Measurements from ENCODE around the gene CPB2.

The CPB2 gene, protein sequence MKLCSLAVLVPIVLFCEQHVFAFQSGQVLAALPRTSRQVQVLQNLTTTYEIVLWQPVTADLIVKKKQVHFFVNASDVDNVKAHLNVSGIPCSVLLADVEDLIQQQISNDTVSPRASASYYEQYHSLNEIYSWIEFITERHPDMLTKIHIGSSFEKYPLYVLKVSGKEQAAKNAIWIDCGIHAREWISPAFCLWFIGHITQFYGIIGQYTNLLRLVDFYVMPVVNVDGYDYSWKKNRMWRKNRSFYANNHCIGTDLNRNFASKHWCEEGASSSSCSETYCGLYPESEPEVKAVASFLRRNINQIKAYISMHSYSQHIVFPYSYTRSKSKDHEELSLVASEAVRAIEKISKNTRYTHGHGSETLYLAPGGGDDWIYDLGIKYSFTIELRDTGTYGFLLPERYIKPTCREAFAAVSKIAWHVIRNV

DNA sequence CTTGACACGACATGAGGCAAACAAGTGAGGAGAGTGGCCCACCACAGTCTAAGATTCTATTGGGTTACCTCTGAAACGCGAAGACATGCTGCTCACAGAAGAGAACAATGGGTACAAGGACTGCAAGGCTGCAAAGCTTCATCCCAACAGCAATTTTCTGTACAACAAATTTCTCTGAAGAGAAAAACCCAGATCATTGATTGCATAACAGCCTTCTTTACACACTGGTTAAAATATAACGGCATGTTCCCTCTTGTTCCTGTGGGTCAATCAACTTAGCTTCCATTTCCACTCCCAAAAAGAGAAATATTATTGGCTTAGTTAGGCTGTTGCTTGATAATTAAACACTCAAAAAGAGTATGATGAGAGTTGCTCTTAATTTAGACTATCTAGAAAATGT, at the start of gene CPB2:
CPB2 (minus strand) TSS at position 166 of the 400 bp plus-strand sequence; CDS start at position 142, 24 bp downstream.
- Histone ChIP-seq H3K4me3 (ENCODE audit: low read length) (no peak within 1 kb of the TSS), H3K27me3 (ENCODE audit: control insufficient read depth, insufficient read depth, low read length) (no peaks in the 10 kb centered on the region), H3K9ac (ENCODE audit: low read length) (no peak within 1 kb of the TSS), H3K9me3 (ENCODE audit: control insufficient read depth, low read length) (no peaks in the 10 kb centered on the region), H3K36me3 (ENCODE audit: control insufficient read depth, insufficient read depth, low read length) (no peaks in the 10 kb centered on the region), H3K4me1 (ENCODE audit: control insufficient read depth, insufficient read depth, low read length) (no peaks in the 10 kb centered on the region)

DNA sequence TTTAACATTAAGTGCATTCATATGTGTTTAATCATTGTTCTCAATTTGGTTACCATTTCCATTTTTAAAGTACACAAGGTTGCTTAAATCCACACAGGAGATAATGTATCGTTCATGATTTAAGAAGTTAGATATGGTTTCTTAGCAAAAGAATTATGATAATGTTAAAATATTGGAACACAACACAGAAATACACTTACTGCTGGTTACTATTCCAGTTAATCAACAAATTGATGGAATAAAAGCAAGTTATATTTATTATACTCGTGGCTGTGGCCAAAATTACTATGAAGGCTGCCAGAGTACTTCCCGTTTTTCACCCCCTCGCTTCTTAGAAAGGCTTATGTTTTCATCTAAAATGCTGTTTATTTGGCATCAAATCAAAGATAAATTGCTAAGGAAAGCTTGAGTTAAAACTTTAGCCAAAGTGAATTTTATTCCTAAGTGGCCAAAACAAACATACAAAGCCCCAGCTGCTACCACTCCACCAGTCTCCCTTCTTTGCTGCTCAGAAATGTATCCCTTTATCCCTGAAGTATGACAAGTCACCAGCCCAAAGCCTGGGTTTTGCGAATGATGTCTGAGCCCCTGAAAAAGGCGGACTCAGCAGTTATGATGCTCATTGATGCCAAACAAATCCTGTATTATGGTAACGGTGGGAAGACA, 49.4 kb upstream of the CPB2 start:
- no peak overlapping the region for H3K9ac ChIP-seq (ENCODE audit: low read length)
- H3K4me1 ChIP-seq (ENCODE audit: control insufficient read depth, insufficient read depth, low read length), result no peaks in the 10 kb centered on the region
- H3K36me3 ChIP-seq (ENCODE audit: control insufficient read depth, insufficient read depth, low read length), result no peaks in the 10 kb centered on the region
- H3K27me3 ChIP-seq (ENCODE audit: control insufficient read depth, insufficient read depth, low read length), result no peaks in the 10 kb centered on the region
- no peaks in the 10 kb centered on the region for H3K9me3 ChIP-seq (ENCODE audit: control insufficient read depth, low read length)
- no peak overlapping the region for H3K4me3 ChIP-seq (ENCODE audit: low read length)

DNA sequence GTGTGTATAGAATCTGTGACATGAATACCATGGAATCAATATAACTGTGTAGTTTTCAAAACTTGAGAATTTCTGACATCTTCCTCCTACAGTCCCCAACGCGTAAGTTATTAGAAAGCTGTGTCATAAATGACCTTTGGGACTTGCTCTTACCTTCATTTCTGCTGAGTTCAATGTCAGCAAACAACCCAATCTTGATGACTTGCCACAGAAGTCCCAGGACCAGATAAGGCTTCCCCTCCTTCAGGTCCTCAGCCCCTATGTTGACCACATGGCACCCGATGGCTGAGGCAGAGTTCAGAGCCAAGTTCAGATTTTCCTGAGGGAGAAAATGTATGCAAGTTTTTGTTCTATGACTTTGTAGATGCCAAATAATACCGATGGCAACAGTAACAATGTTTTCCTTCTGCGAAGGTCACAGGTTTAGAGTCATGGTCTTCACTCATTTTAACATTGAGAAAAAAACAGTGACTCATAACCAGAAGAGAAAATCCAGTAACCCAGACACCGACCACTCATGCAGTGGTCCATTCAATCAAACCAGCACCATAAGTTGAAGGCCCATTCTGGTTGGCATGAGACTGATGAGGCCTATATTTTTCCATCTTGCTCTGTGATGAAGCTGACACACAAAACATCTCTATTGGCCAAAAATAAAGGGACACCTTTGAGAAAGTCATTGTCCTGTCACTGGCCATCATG, 47.9 kb upstream of the CPB2 start:
- H3K9me3 ChIP-seq (ENCODE audit: control insufficient read depth, low read length), result no peaks in the 10 kb centered on the region
- no peaks in the 10 kb centered on the region for H3K36me3 ChIP-seq (ENCODE audit: control insufficient read depth, insufficient read depth, low read length)
- H3K27me3 ChIP-seq (ENCODE audit: control insufficient read depth, insufficient read depth, low read length), result no peaks in the 10 kb centered on the region
- H3K9ac ChIP-seq (ENCODE audit: low read length), result no peak overlapping the region
- no peak overlapping the region for H3K4me3 ChIP-seq (ENCODE audit: low read length)
- H3K4me1 ChIP-seq (ENCODE audit: control insufficient read depth, insufficient read depth, low read length), result no peaks in the 10 kb centered on the region

DNA sequence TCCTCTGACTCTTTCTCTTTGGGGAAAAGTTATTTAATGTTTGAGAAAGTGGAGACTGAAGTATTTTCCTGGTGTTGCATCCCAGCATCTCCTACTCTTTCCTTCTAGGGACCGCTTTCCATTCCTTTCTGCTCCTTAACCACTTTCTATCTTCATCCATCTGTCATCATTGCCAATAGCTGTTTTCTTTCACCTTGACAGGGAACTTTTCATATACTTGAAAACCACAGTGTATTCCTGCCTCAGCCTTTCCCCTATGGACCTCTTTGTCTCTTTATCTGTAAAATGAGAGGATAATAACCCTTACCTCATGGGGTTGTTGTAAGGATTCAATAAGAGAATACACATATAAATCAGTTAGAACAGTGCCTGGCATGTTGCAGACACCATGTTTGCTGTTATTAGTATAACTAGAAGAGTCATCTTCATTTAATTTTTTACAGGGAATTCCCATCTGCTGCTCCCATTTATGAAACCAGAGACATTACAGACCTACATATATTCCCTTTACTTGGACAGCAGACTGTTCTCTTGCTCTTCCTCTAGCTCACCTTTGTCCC, 45.4 kb upstream of the CPB2 start:
- no peak overlapping the region for H3K9ac ChIP-seq (ENCODE audit: low read length)
- H3K4me3 ChIP-seq (ENCODE audit: low read length), result no peak overlapping the region
- H3K36me3 ChIP-seq (ENCODE audit: control insufficient read depth, insufficient read depth, low read length), result no peaks in the 10 kb centered on the region
- H3K9me3 ChIP-seq (ENCODE audit: control insufficient read depth, low read length), result no peaks in the 10 kb centered on the region
- no peaks in the 10 kb centered on the region for H3K4me1 ChIP-seq (ENCODE audit: control insufficient read depth, insufficient read depth, low read length)
- H3K27me3 ChIP-seq (ENCODE audit: control insufficient read depth, insufficient read depth, low read length), result no peaks in the 10 kb centered on the region

DNA sequence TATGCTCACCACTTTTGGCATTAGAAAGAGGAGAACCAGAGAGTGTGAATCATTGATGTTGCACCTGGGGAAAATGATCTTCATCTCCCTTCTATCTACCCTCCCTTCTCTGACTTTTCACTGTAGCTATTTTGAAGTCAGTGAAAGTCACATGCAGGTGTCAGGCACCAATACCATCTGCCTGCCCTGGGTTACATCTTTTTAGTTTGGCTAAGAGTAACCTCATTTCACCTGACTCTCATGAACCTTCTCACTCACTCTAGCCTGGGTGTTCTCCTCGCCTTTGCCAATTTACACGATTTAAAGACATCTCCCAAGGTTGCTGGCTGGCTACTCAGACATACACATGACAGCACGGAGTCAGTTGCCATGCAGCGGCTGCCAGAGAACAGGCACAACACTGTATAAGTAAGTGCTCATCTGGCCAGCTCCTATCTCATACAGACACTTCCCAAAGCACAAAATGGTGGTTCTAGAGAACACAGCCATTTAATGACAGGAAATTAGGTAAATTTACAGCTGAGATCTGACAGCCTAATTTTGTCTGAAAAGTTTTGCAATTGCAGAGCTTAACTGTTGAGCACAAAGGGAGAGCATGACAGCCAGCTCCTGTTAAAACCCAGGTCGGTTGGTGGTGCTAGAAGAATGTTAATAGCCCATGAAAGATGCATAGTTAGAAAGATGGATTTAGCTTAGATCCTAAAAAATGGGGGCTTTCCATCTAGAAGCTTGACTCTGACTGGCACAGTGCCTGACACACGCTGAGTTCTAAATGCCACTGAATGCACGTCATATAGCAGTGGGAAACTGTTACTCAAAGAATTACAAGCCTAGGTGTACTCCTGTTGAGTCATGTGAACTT, 44.7 kb upstream of the CPB2 start:
- H3K9ac ChIP-seq (ENCODE audit: low read length), result no peak overlapping the region

DNA sequence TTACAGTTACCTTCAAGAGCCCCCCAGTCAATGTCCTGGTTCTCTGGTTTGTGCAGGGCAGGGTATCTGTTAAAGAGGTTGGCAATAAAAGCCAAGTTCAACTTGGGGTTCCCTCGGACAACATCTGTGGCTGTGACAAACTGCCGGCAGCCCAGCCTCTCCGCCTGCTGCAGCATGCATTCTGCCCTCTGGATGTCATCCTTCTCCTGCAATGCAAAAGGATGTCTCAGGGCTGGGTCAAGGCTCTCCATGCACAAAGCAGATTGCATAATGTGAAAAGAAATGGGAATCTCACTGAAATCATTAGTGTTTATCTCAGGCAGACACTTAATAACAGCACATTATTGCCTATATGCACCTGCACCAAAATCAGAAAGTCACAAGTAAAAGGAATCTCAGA, 42.1 kb upstream of the CPB2 start:
- Histone ChIP-seq H3K36me3 (ENCODE audit: control insufficient read depth, insufficient read depth, low read length) (no peaks in the 10 kb centered on the region), H3K4me3 (ENCODE audit: low read length) (no peak overlapping the region), H3K27me3 (ENCODE audit: control insufficient read depth, insufficient read depth, low read length) (no peaks in the 10 kb centered on the region), H3K9ac (ENCODE audit: low read length) (no peak overlapping the region), H3K9me3 (ENCODE audit: control insufficient read depth, low read length) (no peaks in the 10 kb centered on the region), H3K4me1 (ENCODE audit: control insufficient read depth, insufficient read depth, low read length) (peaks cover 5% of the 10 kb centered on the region)

More for the DNA sequence above, 44.7 kb upstream of the CPB2 start:
- H3K4me1 ChIP-seq (ENCODE audit: control insufficient read depth, insufficient read depth, low read length), result no peaks in the 10 kb centered on the region
- no peak overlapping the region for H3K4me3 ChIP-seq (ENCODE audit: low read length)
- H3K9me3 ChIP-seq (ENCODE audit: control insufficient read depth, low read length), result no peaks in the 10 kb centered on the region
- no peaks in the 10 kb centered on the region for H3K36me3 ChIP-seq (ENCODE audit: control insufficient read depth, insufficient read depth, low read length)
- no peaks in the 10 kb centered on the region for H3K27me3 ChIP-seq (ENCODE audit: control insufficient read depth, insufficient read depth, low read length)

DNA sequence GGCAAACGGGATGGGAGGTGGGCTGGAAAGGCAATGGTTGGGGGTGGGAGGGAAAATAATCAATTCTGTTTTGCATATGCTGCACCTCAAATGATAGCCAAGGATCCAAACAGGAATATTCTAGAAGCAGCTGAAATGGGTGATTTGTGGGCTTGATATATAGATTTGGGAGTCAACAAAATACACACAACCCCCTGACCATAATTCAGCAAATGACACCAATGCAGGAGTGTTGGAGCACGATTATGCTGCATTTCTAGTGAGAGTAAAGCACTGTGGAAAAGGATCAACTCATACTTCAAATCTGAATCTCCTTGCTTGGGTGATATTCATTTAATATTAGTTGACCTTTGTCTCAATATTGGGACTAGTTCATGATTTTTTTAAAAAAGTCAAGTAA, 41.1 kb upstream of the CPB2 start:
- H3K4me1 ChIP-seq (ENCODE audit: control insufficient read depth, insufficient read depth, low read length), result peaks cover 5% of the 10 kb centered on the region

DNA sequence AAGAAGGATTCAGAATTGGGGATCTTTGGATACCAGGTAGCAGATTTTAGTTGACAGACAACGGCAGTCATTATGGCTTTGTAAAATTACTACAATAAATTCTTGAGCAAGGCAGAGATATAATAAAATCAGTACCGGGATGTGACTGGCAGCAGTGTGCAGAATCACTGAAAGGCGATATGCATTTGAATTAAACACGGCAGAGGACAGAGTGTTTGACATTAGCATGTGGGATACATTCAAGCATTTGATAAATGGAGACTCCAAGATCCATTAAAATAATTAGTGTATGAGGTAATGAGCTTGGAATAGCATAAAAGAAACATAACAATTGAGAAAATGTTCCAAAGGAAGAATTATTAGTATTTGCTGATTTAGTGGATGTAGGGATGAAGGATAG, 40.3 kb upstream of the CPB2 start:
- H3K27me3 ChIP-seq (ENCODE audit: control insufficient read depth, insufficient read depth, low read length), result no peaks in the 10 kb centered on the region
- H3K36me3 ChIP-seq (ENCODE audit: control insufficient read depth, insufficient read depth, low read length), result no peaks in the 10 kb centered on the region
- peaks cover 5% of the 10 kb centered on the region for H3K4me1 ChIP-seq (ENCODE audit: control insufficient read depth, insufficient read depth, low read length)
- H3K4me3 ChIP-seq (ENCODE audit: low read length), result no peak overlapping the region
- no peak overlapping the region for H3K9ac ChIP-seq (ENCODE audit: low read length)
- no peaks in the 10 kb centered on the region for H3K9me3 ChIP-seq (ENCODE audit: control insufficient read depth, low read length)

More for the DNA sequence above, 41.1 kb upstream of the CPB2 start:
- H3K27me3 ChIP-seq (ENCODE audit: control insufficient read depth, insufficient read depth, low read length), result no peaks in the 10 kb centered on the region
- no peak overlapping the region for H3K9ac ChIP-seq (ENCODE audit: low read length)
- no peaks in the 10 kb centered on the region for H3K36me3 ChIP-seq (ENCODE audit: control insufficient read depth, insufficient read depth, low read length)
- H3K4me3 ChIP-seq (ENCODE audit: low read length), result no peak overlapping the region
- H3K9me3 ChIP-seq (ENCODE audit: control insufficient read depth, low read length), result no peaks in the 10 kb centered on the region

DNA sequence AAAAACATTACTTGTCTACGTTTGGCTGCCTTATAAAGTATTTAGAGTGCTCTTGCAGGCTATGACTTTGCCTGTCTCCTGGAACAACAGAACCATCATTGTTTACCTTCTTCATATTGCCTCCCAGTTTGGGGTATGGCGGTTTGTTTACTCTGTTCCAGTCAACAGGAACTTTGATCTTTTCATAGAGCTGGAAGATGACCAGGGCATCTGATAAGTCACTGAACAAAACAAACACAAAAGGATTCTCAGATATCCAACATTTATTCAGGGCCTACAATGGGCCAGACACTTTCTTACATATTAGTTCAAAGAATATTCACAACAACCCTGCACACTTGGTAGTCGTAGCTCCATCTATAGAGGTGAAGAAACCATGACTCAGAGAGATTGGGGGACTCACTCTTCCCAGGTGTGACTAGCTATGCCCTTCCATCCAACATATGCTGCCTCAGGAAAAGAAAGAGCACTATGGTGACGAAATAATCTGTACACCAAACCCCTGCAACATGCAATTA, 38.4 kb upstream of the CPB2 start:
- H3K36me3 ChIP-seq (ENCODE audit: control insufficient read depth, insufficient read depth, low read length), result no peaks in the 10 kb centered on the region
- H3K27me3 ChIP-seq (ENCODE audit: control insufficient read depth, insufficient read depth, low read length), result no peaks in the 10 kb centered on the region
- H3K9me3 ChIP-seq (ENCODE audit: control insufficient read depth, low read length), result no peaks in the 10 kb centered on the region
- no peak overlapping the region for H3K9ac ChIP-seq (ENCODE audit: low read length)
- H3K4me1 ChIP-seq (ENCODE audit: control insufficient read depth, insufficient read depth, low read length), result peaks cover 5% of the 10 kb centered on the region
- H3K4me3 ChIP-seq (ENCODE audit: low read length), result no peak overlapping the region

DNA sequence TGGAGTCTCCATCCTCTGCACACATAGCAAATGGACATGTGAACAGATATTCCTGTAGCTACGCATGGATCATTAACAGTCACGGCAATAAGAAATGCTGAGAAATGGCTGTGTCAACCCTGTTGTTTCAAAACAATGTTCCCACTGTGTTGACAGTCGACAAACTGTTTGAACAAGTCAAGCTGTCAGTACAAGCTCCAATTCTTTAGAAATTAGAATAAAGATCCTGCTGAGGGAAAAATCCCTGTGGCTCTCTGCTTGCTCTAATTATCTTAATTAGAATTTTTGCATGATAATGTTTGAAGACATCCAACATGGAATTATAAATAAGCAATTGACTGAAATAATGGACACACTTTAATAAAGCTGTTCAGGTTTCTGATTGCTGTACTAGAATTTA, 37.9 kb upstream of the CPB2 start:
- H3K4me3 ChIP-seq (ENCODE audit: low read length), result no peak overlapping the region
- no peaks in the 10 kb centered on the region for H3K36me3 ChIP-seq (ENCODE audit: control insufficient read depth, insufficient read depth, low read length)
- no peaks in the 10 kb centered on the region for H3K9me3 ChIP-seq (ENCODE audit: control insufficient read depth, low read length)
- peaks cover 5% of the 10 kb centered on the region for H3K4me1 ChIP-seq (ENCODE audit: control insufficient read depth, insufficient read depth, low read length)
- H3K27me3 ChIP-seq (ENCODE audit: control insufficient read depth, insufficient read depth, low read length), result no peaks in the 10 kb centered on the region
- no peak overlapping the region for H3K9ac ChIP-seq (ENCODE audit: low read length)

DNA sequence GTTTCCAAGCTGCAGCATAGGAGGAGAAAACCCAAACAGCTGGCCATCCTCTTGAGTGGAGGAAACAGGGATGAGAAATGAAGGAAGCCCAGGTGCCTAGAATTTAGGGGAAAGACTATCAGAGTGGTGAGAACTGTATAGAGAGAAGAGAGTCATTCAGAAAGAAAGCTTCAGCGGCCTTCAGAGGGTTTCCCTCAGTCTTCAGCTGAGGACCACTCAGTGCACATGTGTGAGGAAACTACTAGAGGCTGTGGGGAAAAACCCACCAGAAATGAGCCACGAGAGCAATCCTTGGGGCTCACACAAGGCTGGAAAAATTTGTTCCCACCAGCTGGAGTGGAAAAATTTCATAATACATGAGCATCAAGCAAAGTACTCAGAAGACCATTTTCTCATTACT, 35.2 kb upstream of the CPB2 start:
- H3K9ac ChIP-seq (ENCODE audit: low read length), result no peak overlapping the region
- H3K4me3 ChIP-seq (ENCODE audit: low read length), result no peak overlapping the region
- H3K36me3 ChIP-seq (ENCODE audit: control insufficient read depth, insufficient read depth, low read length), result no peaks in the 10 kb centered on the region

More for the DNA sequence above, 35.2 kb upstream of the CPB2 start:
- Histone ChIP-seq H3K27me3 (ENCODE audit: control insufficient read depth, insufficient read depth, low read length) (no peaks in the 10 kb centered on the region), H3K9me3 (ENCODE audit: control insufficient read depth, low read length) (no peaks in the 10 kb centered on the region), H3K4me1 (ENCODE audit: control insufficient read depth, insufficient read depth, low read length) (peaks cover 5% of the 10 kb centered on the region)

Measured in mucosa of stomach (tissue), 1 donor.